Measurements from ENCODE around the gene ADD2.

ADD2 gene

GRCh38 chr2:70703900-70704549 lies 64.0 kb downstream of the ADD2 start:
- DNase-seq (ENCODE audit: low read depth in 2 of 2) = no peak

DNA sequence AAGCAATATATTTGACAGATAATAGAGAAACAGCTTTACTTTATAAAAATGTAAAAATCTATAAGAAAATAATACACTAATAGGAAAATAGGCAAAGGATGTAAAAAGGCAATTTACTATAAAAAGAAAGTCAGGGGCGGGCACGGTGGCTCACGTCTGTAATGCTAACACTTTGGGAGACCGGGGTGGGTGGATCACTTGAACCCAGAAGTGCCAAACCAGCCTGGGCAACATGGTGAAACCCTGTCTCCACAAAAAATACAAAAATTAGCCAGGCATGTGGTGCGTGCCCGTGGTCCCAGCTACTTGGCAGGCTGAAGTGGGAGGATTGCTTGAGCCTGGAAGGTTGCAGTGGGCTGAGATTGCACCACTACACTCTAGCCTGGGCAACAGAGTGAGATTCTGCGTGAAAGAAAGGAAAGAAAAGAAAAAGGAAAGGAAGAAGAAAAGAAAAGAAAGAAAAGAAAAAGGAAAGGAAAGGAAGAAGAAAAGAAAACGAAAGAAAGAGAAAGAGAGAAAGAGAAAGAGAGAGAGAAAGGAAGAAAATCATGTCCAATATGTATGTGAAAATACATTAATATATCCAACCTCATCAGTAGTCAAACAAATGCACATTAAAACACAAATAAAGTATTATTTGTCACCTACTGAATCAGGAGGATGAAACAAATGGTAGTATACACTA lies 65.1 kb downstream of the ADD2 start:
- no peak for DNase-seq (ENCODE audit: low read depth in 2 of 2)

DNA sequence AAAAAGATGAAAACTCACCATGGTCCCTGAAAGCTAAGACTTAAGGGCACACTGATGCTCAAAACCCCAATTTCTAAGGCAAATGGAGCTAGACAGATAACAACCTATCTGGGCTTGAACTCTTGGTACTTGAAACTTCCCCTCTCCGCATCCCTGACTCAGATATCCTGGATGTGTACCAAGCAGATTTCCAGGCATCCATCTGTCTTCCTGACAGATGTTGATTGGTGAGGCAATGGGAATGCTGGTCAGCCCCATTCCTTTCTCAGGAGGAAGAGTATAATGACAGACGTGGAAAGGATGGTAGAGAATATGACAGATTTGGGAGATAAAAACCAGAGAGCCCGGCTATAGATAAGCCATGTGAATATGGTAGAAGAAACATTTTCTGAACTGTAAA lies 69.2 kb downstream of the ADD2 start:
- DNase-seq (ENCODE audit: low read depth in 2 of 2) = no peak

GRCh38 chr2:70697603-70698383 lies 70.2 kb downstream of the ADD2 start:
- DNase-seq (ENCODE audit: low read depth in 2 of 2) = no peak

- DNase-seq (ENCODE audit: low read depth in 2 of 2) = no peak
Observed at GRCh38 chr2:70696142-70696541, 71.9 kb downstream of the ADD2 start.

GRCh38 chr2:70692256-70692655 lies 75.7 kb downstream of the ADD2 start:
- no peak for DNase-seq (ENCODE audit: low read depth in 2 of 2)

- DNase-seq (ENCODE audit: low read depth in 2 of 2) = no peak
Observed at GRCh38 chr2:70691497-70692140, 76.4 kb downstream of the ADD2 start.

- DNase-seq (ENCODE audit: low read depth in 2 of 2) = no peak
Observed at GRCh38 chr2:70690846-70691245, 77.2 kb downstream of the ADD2 start.

- DNase-seq (ENCODE audit: low read depth in 2 of 2) = no peak
Observed at GRCh38 chr2:70688427-70688826, 79.6 kb downstream of the ADD2 start.

- no peak for DNase-seq (ENCODE audit: low read depth in 2 of 2)
Observed at GRCh38 chr2:70687461-70687795, 80.6 kb downstream of the ADD2 start.

- DNase-seq (ENCODE audit: low read depth in 2 of 2) = no peak
Observed at GRCh38 chr2:70686577-70687460, 81.2 kb downstream of the ADD2 start.

- no peak for DNase-seq (ENCODE audit: low read depth in 2 of 2)
Observed at GRCh38 chr2:70685771-70686171, 82.2 kb downstream of the ADD2 start.

DNA sequence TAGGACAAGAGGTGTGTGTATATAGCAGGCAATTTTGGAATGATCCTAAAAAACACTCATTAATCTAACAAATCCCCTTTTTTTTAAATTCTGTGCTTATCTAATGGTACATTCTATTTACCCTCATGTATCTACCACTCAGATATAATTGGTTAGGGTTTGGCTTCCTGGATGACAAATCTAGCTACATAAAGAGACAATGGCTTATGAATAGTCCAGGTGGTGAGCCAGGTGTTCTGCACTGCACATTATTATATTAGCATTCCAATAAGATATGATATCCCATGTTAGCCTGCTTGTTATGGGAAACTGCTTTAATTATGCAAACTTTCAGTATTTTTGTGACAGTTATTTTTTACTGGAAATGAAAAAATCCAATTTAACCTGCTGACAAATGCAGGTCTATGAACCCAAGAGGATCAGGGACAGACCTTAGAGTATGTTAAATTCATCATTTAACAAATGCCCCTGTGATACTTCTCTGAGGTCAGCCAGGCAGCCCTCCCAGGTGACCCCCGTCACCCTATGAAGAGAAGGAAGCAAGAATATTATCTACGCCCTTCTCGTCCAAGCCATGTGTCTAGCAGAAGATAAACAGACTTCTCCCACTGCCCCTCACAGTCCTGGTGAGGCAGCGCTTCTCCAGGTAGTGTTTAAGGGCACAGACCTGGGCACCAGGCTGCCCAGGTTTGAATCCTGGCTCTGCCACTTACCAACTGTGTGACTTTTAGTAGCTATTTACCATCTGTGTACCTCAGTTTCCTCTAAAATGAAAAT lies 83.0 kb downstream of the ADD2 start:
- no peak for DNase-seq (ENCODE audit: low read depth in 2 of 2)

GRCh38 chr2:70683455-70683854 lies 84.5 kb downstream of the ADD2 start:
- no peak for DNase-seq (ENCODE audit: low read depth in 2 of 2)

DNA sequence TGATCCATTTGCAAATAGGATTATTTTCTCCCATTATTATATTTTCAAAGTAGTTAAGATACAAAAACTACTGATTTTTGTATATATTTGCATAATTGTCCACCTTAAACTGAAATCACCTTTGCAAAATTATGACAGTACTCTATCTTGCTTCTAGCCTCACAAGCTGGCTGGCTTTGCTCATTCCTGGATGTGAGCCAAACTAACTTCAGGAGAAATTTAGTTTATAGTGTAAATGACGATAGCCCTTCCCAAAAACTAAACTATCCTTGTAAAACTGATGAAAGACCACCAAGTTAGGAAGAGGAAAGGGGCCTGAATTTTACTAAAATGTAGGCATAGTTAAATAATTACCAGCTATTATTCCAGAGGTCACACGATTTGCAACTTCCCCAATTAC lies 87.3 kb downstream of the ADD2 start:
- no peak for DNase-seq (ENCODE audit: low read depth in 2 of 2)

GRCh38 chr2:70679259-70679658 lies 88.7 kb downstream of the ADD2 start:
- DNase-seq (ENCODE audit: low read depth in 2 of 2) = no peak

DNA sequence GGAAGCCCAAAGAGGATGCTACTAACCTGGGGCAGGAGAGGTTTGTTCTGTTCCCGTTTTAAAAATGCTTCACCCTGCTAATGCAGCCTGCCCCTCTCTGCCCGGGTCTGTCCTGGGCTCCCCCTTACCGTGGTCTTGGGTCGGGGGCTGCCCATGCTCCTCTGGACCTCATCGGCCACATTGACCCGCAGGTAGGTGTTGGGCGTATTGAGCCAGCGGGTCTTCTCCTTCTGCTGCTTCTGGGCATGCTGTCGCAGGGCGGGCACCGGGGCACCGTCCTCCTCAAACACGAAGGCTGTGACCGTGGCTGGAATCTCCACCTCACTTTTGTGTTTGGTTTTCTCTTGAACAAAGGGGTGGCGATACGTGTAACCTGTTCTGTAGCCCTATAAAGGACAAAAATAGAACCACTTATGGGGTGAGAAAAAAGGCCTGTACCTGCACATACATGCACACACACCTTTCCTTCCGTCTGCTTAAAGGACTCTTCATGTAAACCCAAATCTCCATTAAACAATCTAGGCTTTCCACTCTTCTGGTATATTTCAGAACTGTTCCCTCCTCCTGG lies 89.3 kb downstream of the ADD2 start:
- DNase-seq (ENCODE audit: low read depth in 2 of 2) = no peak

DNA sequence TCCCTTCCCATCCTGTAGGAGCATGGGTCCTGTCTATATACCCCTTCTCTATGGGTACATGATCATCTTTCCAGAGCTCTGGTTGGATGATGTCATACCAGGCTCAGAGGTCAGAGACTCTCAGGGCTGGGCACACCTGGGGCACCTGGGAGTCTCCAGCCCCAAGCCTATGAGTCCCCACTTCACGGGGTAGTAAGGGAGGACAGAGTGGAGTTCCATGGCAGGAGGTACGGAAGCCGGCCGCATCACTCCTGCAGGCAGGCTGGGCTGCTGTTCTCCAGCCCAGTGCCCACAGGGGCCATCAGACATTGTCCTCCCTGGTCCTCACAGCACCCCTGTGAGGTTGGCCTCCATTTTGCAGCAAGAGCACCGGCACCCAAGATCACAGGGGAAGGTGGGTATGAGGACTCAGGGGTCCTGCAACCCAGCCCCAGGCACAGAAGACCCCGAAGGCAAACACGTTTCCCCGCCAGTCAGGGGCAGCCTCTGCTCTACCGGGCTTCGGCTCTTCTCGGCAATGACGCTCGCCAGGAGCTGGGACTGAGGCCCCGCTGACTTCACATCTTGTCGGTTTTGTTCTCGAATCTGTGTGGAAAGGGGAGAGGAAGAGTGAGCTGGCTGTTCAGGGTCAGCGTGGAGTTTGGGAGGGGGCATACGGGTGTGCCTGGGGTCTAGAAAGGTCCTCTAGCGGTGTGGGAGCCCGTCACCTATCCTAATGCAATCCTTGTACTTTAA lies 91.5 kb downstream of the ADD2 start:
- no peak for DNase-seq (ENCODE audit: low read depth in 2 of 2)

DNA sequence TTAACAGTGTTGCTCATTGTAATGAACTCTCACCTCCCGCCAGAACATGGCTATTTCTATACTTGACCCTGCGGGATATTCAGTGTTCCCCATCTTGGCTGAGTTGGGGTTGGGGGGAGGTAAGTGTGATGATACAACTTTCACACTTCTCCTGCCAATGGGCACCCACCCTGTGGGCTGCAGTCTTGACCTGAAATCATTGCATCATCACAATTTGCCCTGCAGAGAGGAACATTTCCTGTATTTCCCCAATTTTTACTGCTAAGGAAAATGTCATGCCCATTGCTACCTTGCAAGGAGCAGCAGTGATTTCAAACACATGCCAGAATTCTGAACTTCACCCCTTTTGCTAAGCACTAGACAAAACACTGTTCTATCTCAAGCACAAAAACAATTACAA lies 92.1 kb downstream of the ADD2 start:
- no peak for DNase-seq (ENCODE audit: low read depth in 2 of 2)

Data from stimulated activated CD4-positive, alpha-beta T cell treated with anti-CD3 and anti-CD28 coated beads, Interleukin-12 subunit alpha, Interleukin-12 subunit beta, amount 100 ng/mL, for 24 hours (primary cell).